Measurements from ENCODE around the gene MKLN1.
"Not testable (repeated sequence)": the region's sequence is repeated elsewhere in the genome, so short reads cannot be mapped to it uniquely, and the experiment has no call there.

The MKLN1 gene

GRCh38 chr7:131312838-131313237 is 14.8 kb upstream of the MKLN1 start:
- DNase-seq (ENCODE audit: low read depth) = no peak

- no peak for DNase-seq (ENCODE audit: low read depth)
Observed at GRCh38 chr7:131320603-131321002, 7.1 kb upstream of the MKLN1 start.

GRCh38 chr7:131321656-131322055 is 6.0 kb upstream of the MKLN1 start:
- no peak for DNase-seq (ENCODE audit: low read depth)

DNA sequence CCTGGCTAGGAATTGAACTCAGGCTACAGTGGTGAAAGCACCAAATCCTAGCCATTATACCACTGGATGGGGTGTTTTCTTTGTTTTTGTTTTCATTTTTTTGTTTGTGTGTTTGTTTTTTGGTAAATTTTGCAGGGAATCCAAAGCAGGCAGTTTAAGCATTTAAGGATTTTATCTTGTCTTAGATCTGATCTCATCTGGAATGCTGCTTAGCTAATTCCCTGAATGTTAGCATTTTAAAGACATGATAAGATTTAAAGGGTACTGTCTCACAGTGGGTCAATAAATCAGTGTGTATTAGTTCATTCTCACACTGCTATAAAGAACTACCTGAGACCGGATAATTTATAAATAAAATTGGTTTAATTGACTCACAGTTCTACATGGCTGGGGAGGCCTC is 5.6 kb upstream of the MKLN1 start:
- DNase-seq (ENCODE audit: low read depth) = no peak

GRCh38 chr7:131322861-131323260 is 4.8 kb upstream of the MKLN1 start:
- DNase-seq (ENCODE audit: low read depth) = no peak

- no peak for DNase-seq (ENCODE audit: low read depth)
Observed at GRCh38 chr7:131325179-131325840, 2.4 kb upstream of the MKLN1 start.

GRCh38 chr7:131326576-131326975 is 1.1 kb upstream of the MKLN1 start:
- DNase-seq (ENCODE audit: low read depth) = no peak

DNA sequence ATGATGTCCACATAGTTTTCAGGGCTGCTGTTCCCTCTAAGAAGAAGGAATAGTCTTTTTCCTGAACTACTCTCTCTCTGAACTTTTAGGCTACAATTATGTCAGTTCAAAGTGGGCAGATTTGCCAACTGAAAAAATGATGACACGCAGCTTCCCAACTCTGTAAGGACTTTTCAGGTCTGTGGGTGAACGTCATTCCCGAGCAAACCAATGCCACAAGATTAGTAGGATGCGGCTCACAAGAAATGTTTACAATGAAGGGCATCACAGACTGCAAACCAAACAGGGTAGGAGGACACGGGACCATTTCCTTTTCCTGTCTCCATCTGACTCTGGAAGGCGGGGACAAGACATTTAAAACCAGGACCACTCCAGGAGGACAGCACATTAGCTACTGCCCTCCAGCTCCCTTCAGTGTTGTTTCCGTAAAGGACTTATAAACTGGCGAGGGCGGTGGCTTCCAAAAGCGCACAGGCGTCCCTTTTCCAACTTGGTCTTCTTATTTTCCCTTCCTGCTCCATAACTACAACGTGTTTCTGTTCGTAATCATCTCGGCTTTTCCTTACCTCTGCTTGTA is 539 bp upstream of the MKLN1 start:
- no peak for DNase-seq (ENCODE audit: low read depth)

- no peak for DNase-seq (ENCODE audit: low read depth)
Observed at GRCh38 chr7:131328377-131329175, 900 bp downstream of the MKLN1 start.

DNA sequence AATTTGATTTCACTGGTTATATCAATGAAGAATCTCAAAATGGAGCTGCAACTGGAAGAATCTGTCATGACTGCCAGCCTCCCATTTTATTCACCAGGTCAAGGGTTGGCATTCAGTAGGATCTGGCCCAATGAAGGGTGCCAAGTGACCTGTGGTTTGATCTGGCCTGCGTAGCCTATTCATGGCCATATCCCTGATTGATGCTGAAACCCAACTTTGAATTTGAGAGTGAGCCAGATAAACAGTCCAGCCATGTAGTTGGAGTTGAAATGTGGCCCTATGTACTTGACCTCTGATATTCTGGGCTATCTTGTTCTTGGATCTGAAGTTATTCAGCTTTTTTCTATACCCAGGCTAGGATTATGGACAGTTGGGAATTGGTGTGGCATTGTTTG is 1.5 kb downstream of the MKLN1 start:
- no peak for DNase-seq (ENCODE audit: low read depth)

DNA sequence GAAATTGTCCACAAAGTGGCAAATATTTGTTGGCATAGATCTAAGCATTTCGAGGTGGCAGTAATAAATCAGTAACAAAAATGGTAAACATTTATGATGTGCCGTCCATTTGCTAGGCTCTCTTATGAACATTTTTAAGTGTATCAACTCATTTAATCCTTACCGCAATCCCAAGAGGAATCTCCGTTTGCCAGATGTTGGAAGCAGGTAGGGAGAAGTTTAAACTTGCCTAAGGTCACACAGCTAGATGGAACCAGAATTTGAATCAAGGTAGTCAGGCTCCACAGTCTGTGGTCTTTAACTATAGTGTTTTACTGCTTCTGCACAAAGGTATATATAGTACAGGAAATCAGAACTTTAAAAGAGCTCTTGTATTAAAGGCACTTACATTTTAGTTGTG is 2.6 kb downstream of the MKLN1 start:
- DNase-seq (ENCODE audit: low read depth) = no peak

- no peak for DNase-seq (ENCODE audit: low read depth)
Observed at GRCh38 chr7:131331806-131332205, 4.1 kb downstream of the MKLN1 start.

- not testable (repeated sequence) for DNase-seq (ENCODE audit: low read depth)
Observed at GRCh38 chr7:131332729-131333128, 5.1 kb downstream of the MKLN1 start.

DNA sequence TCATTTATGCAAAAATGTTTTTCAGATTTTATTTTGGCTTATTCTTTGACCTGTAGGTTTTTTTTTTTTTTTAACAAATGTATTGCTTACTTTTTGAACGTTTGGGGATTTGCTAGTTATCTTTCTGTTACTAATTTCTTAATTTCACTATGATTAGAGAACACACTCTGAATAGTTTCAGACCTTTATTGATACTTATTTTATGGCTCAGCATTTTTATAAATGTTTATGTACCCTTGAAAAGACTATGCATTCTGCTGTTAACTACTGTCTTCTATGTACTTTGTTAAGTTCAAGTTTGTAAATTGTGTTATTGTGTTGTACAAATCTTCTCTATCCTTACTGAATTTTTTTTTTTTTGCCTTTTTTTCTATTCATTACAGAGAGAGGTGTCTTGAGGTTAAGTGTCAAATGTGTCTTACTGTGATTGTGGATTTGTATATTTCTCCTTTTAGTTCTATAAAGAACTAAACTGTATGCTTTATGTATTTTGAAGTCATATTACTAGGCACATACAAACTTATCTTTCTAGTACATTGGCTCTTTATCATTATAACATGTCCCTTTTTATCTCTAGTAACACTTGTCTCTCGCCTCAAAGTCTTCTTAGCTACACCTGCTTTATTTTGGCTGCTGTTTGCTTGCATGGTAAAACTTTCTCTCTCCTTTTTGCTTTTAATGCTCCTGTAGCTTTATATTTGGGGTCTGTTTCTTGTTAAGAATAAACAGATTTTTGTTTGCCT is 8.1 kb downstream of the MKLN1 start:
- no peak for DNase-seq (ENCODE audit: low read depth)

- no peak for DNase-seq (ENCODE audit: low read depth)
Observed at GRCh38 chr7:131336956-131337355, 9.3 kb downstream of the MKLN1 start.

DNA sequence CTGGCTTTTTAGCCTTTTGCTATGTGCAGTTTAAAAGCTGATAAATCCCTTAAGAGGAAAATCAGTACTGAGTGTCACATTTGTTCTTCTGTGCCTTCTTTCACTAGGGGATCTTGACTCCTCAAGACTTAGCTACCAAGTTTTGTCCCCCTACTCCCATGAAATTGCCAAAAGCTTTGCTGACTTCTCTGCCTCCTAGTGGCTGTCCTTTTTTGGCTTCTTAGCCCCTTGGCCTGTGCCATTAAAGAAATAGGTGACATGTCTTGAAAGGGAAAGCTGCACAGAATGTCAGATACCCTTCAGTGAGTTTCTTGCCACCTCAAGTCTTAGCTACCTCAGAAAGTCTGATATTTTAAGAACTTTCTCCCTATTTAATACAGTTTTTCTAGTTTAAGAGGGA is 10.5 kb downstream of the MKLN1 start:
- no peak for DNase-seq (ENCODE audit: low read depth)

GRCh38 chr7:131338691-131339390 is 11.2 kb downstream of the MKLN1 start:
- DNase-seq (ENCODE audit: low read depth) = no peak

- no peak for DNase-seq (ENCODE audit: low read depth)
Observed at GRCh38 chr7:131341690-131342089, 14.0 kb downstream of the MKLN1 start.

GRCh38 chr7:131342864-131343442 is 15.3 kb downstream of the MKLN1 start:
- DNase-seq (ENCODE audit: low read depth) = no peak

- DNase-seq (ENCODE audit: low read depth) = no peak
Observed at GRCh38 chr7:131346885-131347592, 19.4 kb downstream of the MKLN1 start.

GRCh38 chr7:131352032-131352431 is 24.4 kb downstream of the MKLN1 start:
- DNase-seq (ENCODE audit: low read depth) = no peak

All from activated gamma-delta T cell treated with anti-CD3 and anti-CD28 coated beads, Interleukin-2, amount 50 U/mL, for 16 hours (primary cell).